ENCODE results near the gene METRN. TPM values are rescaled to one million over a fixed set of nuclear protein-coding genes. Genes with fewer than 3 reads are reported as not detected.

Gene METRN
- total and polyA plus RNA-seq, 2 of the 4 experiments (the other 2 are of a cell fraction), result 6.1 to 48.2 TPM

DNA sequence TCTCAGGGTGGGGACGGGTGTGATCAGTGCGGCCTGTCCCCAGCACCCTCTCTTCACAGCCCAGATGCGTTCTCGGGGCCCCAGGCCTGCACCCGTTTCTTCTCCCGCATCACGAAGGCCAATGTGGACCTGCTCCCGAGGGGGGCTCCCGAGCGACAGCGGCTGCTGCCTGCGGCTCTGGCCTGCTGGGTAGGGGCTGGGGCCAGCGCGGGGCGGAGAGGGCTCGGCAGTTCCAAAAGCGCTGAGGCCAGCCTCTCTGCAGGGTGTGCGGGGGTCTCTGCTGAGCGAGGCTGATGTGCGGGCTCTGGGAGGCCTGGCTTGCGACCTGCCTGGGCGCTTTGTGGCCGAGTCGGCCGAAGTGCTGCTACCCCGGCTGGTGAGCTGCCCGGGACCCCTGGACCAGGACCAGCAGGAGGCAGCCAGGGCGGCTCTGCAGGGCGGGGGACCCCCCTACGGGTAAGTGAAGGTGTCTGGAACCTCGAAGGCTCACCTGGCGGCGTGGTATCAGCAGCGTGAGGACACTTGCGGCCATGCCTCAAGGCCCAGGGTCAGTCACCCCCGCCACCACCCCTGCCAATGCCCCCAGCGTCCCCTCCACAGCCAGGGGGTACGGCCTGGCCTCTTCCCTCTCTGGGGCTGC, 50.0 kb downstream of the METRN start:
- Histone ChIP-seq H3K23ac (ENCODE audit: low read depth, low read length) (no peak overlapping the region), H3K9me1 (ENCODE audit: insufficient read depth, low read length) (no peaks in the 10 kb centered on the region), H3K4me1 (ENCODE audit: control insufficient read depth, insufficient read depth, low read length) (no peaks in the 10 kb centered on the region), H3K36me3 (ENCODE audit: control insufficient read depth, insufficient read depth, low read length) (no peaks in the 10 kb centered on the region), H3K9ac (ENCODE audit: low read depth, low read length) (no peak overlapping the region), H3K4ac (ENCODE audit: low read depth, low read length) (no peak overlapping the region), H3K14ac (replicated peaks; ENCODE audit: low read depth, low read length) (no peak overlapping the region), H4K5ac (ENCODE audit: low read depth, low read length) (no peak overlapping the region), H3K56ac (ENCODE audit: extremely low read depth, insufficient read depth, low read length) (no peak overlapping the region), H4K20me1 (ENCODE audit: insufficient read depth, low read length) (no peaks in the 10 kb centered on the region), H2BK5ac (ENCODE audit: low read depth, low read length, poor library complexity, severe bottlenecking) (no peak overlapping the region), H2AFZ (replicated peaks; ENCODE audit: low read length, poor library complexity) (no peak overlapping the region), H4K8ac (ENCODE audit: low read depth in 2 of 2, low read length in 2 of 2) (no peak overlapping the region), H2AK5ac (ENCODE audit: low read depth, low read length) (no peak overlapping the region), H3K4me2 (ENCODE audit: low read depth, low read length) (no peak overlapping the region), H3K4me3 (ENCODE audit: insufficient read depth, low read depth, low read length) (no peak overlapping the region), H2AK9ac (replicated peaks; ENCODE audit: low read depth, low read length, poor library complexity) (no peak overlapping the region), H3K79me1 (ENCODE audit: low read depth in 1 of 2, low read length in 2 of 2) (no peaks in the 10 kb centered on the region), H2BK15ac (ENCODE audit: low read depth, low read length) (no peak overlapping the region), H3K18ac (ENCODE audit: low read depth, low read length) (no peak overlapping the region), H4K91ac (ENCODE audit: insufficient read depth, low read depth, low read length) (no peak overlapping the region), H3K27me3 (ENCODE audit: control insufficient read depth, insufficient read depth, low read length) (peaks cover under 1% of the 10 kb centered on the region; the same call in 1 of the 2 replicates), H2BK120ac (ENCODE audit: low read depth, low read length) (no peak overlapping the region), H3K9me3 (ENCODE audit: control insufficient read depth, insufficient read depth, low read length) (no peaks in the 10 kb centered on the region), H3K27ac (ENCODE audit: insufficient read depth, low read length) (no peak overlapping the region), H2BK20ac (ENCODE audit: low read depth, low read length) (no peak overlapping the region)
- dilution Hi-C loops (cut with HindIII; ENCODE audit: low sequenced_read_pairs, unreplicated experiment), result no loop called here
- DNase-seq (no peak), ATAC-seq (ENCODE audit: low read depth) (no peak)
- BruUV-seq (replicated peaks), result no TSS peak
- TF ChIP-seq FOS (IDR thresholded peaks at IDR 0.05; ENCODE audit: low read depth, low read length), result no peak
- 76% methylated on average over 17 of the region's 38 CpGs; no CpG with 5 or more reads in 1 of the 2 experiments for WGBS, 2 experiments (ENCODE audit: extremely low coverage in 2 of 2, insufficient read length in 1 of 2)
- intact Hi-C loops (cut with micrococcal nuclease), result no loop called here
- POLR2A ChIA-PET (ENCODE audit: unreplicated experiment), result no interaction called here
- CTCF ChIA-PET, result no interaction called here
- in situ Hi-C loops (cut with MboI; ENCODE audit: low sequenced_read_pairs), result no loop called here
